Fibroblast of pulmonary artery (primary cell): ENCODE measurements around the gene MB.

Source experiments
- DNase-seq: peaks from one replicate; pipeline ENCODE4 v3.0.0-alpha.2; 2010; ENCODE audit warnings: low read depth
- H3K4me3 ChIP-seq: replicated peaks from 2 replicates; pipeline ENCODE4 v1.5.1; 2011; ENCODE audit warnings: low read depth, mild to moderate bottlenecking, control low read depth, low read length, moderate library complexity
- CTCF ChIP-seq: IDR thresholded peaks from 2 replicates; pipeline ENCODE4 v1.5.1; 2011; ENCODE audit warnings: mild to moderate bottlenecking, control low read depth, low read length, inconsistent platforms; ENCODE audit errors: missing control alignments

MB gene

GRCh38 chr22:35609761-35610160 is 7.4 kb downstream of the MB start:
- DNase-seq = no peak
- TF ChIP-seq CTCF = no peak
- H3K4me3 ChIP-seq = no peak overlapping the region

- no peak for TF ChIP-seq CTCF
- no peak for DNase-seq
These were observed 7.9 kb downstream of the MB start for GRCh38 chr22:35609261-35609660.

GRCh38 chr22:35608088-35608487 is 9.0 kb downstream of the MB start:
- no peak overlapping the region for H3K4me3 ChIP-seq
- DNase-seq = no peak
- no peak for TF ChIP-seq CTCF

More at GRCh38 chr22:35609261-35609660, 7.9 kb downstream of the MB start:
- no peak overlapping the region for H3K4me3 ChIP-seq

GRCh38 chr22:35606916-35607315 is 10.2 kb downstream of the MB start:
- TF ChIP-seq CTCF = no peak
- DNase-seq = no peak
- no peak overlapping the region for H3K4me3 ChIP-seq

GRCh38 chr22:35605851-35606481 is 11.2 kb downstream of the MB start:
- no peak for DNase-seq

GRCh38 chr22:35605369-35605680 is 11.8 kb downstream of the MB start:
- no peak for DNase-seq
- H3K4me3 ChIP-seq = no peak overlapping the region
- TF ChIP-seq CTCF = no peak

More at GRCh38 chr22:35605851-35606481, 11.2 kb downstream of the MB start:
- no peak for TF ChIP-seq CTCF
- no peak overlapping the region for H3K4me3 ChIP-seq

GRCh38 chr22:35604621-35605368 is 12.3 kb downstream of the MB start:
- TF ChIP-seq CTCF = no peak
- no peak overlapping the region for H3K4me3 ChIP-seq
- peak; percentile 21 for DNase-seq
